ENCODE data around the gene CIPC. TPM values are rescaled to one million over a fixed set of nuclear protein-coding genes. Genes with fewer than 3 reads are reported as not detected.

The CIPC gene
- total RNA-seq, 2 donors from 2014 or later = 28.8 to 32.4 TPM

GRCh38 chr14:77120771-77121743 is 23.0 kb downstream of the CIPC start:
- DNase-seq (ENCODE audit: low spot score) = no peak

DNA sequence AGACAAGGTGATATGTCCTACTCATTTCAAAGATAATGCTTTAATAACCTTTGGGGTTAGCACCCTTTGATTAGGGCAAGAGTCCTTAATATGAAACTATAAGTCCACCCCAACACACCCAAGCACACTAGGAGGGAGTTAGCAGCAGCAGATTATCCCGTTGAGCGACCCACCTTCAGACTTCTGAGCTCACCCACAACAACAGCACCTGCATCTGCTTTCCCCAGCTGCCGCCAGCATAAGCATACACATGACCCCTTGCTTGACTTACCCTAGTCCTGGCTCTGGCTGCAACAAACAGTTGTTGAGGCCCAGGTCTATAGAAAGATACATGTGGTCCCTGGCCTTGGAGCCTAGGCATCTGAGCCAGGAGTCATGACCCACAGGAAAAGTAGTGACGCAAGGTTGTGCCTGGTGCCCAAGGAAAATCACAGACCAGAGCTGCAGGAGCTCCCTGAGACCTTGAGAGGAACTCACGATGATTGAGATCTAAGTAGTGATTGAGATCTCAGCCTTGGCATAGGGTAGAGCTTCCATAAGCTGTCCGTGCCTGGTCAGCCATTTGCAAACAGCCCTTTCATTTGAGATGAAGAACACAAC is 24.6 kb downstream of the CIPC start:
- intact Hi-C loops (cut with DNase I) = no loop called here

More at GRCh38 chr14:77120771-77121743, 23.0 kb downstream of the CIPC start:
- intact Hi-C loops (cut with DNase I) = no loop called here

DNA sequence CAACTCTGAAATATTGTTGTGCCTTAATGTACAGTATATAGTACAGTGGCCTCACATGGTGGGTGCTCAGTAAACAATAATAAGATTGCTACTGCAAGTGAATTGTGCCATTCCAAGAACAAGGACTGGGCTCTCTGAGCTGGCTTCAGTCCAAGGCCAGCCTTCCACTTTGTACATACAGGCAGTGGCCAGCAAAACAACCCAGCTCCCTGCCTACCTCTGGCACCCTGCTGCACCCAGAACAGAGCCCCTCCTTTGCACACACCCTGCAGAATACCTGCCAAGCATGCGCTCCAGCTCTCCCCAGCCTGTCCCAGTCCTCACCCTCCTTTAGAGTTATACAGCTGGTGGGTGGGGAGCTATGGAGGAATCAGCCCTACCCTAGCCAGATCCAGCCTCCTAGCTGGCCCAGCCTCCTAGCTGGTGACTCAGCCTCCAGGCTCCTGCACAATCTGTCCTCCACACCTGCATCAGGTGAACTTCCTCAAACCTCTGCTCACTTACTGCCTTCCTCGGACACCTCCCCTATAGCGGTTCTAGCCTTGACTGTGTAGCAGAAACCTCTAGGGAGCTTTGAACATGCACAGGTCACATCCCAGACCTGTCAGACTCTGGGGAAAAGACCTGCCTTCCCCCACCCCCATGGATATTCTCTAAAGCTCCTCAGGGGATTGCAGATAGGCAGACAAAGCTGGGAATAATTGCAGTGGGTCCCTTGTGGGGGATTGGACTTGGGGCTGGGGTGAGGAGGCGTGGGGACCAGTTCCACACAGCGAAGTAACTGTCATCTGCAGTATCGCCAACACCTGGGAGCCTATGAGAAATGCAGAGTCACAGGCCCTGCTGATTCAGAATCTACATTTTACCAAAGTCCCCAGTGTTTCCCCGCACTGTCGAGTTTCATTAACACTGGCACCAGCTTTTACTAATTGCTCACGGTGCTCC is 25.6 kb downstream of the CIPC start:
- intact Hi-C loops (cut with DNase I) = no loop called here
- no peak for DNase-seq (ENCODE audit: low spot score)

More for the DNA sequence above, 24.6 kb downstream of the CIPC start:
- DNase-seq (ENCODE audit: low spot score) = no peak

DNA sequence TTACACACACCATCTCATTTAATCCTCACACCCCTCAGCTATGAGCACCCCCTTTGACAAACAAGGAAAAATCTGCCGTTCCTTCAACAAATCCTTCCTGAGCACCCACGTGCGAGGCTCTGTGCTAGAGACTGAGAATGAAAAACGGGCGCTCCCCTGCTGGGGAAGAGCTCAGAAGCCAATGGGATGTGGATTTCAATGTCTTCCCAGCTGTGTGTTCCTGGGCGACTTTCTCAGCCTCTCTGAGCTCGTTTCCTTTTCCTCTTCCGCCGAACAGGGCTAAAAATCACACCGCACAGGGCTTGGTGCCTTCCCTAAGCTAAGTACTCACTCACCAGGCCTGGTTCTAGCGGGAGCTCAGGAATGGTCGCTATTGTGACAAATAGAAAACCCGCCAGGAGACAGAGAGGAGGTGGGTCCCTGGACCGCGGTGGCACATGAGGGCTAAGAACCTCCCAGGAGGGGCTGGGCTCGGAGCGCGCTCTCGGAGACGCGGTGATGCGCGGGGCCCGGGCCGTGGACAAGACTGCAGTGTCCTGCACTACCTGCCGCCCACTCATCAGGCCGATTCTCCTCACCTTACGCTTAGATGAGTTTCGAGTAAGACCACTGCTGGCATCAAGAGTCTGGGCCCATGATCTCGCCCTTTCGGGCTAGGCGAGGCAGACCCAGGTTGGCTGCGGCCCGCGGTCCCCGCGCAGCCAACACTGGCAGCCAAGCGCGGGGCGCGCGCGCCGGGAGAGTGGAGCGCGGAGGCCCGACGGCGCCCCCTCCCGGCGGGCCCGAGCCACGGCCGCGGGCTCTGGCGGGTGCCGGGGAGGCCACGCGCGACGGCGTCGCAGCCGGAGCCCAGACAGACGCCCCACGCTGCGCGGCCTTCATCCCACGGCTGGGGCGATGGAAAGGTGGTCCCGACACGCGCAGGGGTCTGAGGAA is 26.6 kb downstream of the CIPC start:
- DNase-seq (ENCODE audit: low spot score) = no peak
- intact Hi-C loops (cut with DNase I) = no loop called here

DNA sequence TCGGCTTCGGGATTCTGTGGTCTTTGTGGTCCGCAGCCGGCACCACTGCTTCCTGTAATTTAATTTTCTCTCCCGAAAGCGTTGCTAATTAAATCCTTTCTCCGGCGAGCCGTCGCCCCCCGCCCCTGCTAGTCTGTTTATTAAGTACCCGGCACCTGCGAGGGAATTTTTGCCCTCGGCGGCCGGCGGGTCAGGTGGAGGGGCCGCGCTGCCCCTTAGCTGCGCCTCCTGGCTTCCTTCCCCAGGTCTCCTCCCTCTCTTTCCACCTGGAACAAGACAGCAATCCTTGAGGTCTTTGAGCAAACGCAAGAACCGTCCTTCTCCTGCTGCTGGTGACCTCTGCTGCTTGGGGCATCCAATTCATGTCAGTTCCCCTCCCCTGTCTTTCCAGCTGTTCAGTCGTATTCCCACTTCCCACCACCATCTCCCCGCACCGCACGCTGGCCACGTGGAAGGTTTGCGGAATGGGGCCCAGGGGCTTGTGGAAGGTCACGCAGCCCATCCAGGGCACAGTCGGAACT is 27.3 kb downstream of the CIPC start:
- DNase-seq (ENCODE audit: low spot score) = no peak
- intact Hi-C loops (cut with DNase I) = no loop called here

GRCh38 chr14:77125823-77126325 is 27.8 kb downstream of the CIPC start:
- intact Hi-C loops (cut with DNase I) = no loop called here
- DNase-seq (ENCODE audit: low spot score) = no peak

GRCh38 chr14:77126461-77126990 is 28.5 kb downstream of the CIPC start:
- intact Hi-C loops (cut with DNase I) = no loop called here

DNA sequence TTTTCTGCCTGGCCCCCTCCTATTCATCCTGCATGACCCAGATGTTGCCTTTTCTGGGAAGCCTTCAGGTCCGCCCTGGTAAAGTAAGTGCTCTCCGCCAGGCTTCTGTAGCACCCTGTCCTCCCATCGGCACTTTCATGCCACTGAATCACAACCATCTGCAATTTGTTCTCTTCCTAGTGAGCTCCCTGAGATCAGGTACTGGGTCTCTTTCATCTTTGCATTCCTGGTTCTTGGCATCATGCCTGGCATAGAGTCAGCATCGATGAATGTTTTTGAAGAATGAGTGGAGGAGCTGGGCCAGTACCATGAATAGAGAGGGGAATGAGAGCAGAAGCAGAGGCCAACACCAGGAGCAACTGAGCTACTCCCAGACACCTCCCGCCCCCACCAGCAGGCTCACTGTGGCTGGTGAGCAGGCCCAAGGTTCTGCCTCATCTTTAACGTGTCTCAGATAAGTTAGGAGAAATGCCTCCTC is 30.4 kb downstream of the CIPC start:
- intact Hi-C loops (cut with DNase I) = no loop called here
- DNase-seq (ENCODE audit: low spot score) = no peak

More at GRCh38 chr14:77126461-77126990, 28.5 kb downstream of the CIPC start:
- no peak for DNase-seq (ENCODE audit: low spot score)

DNA sequence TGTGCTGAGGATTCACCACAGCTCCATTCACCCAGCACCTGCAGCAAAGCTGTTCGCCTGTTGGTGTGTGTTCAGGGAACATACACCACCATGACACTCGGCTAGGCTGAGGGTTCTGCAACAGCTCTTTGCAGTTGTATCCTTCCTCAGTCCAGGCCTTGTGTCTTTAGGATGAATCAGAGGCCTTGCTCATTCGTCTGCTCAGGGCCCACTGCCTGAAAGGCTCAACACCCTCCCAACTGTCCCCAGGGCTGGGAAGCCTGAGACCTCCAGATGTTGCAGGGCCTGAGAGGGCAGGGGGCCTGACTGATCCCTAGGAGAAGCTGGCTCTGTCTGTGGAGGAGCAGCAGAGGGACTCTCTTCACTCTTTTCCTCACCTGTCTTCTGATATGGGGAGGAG is 32.3 kb downstream of the CIPC start:
- intact Hi-C loops (cut with DNase I) = loop anchor here in 1 of 2 donors (10.0 kb wide), 1 partner anchor 424 kb away; no protein-coding TSS in a partner anchor
- DNase-seq (ENCODE audit: low spot score) = no peak

- DNase-seq (ENCODE audit: low spot score) = no peak
- intact Hi-C loops (cut with DNase I) = loop anchor here in 1 of 2 donors (10.0 kb wide), 1 partner anchor 424 kb away; no protein-coding TSS in a partner anchor
These were observed 33.1 kb downstream of the CIPC start for GRCh38 chr14:77131206-77131605.

DNA sequence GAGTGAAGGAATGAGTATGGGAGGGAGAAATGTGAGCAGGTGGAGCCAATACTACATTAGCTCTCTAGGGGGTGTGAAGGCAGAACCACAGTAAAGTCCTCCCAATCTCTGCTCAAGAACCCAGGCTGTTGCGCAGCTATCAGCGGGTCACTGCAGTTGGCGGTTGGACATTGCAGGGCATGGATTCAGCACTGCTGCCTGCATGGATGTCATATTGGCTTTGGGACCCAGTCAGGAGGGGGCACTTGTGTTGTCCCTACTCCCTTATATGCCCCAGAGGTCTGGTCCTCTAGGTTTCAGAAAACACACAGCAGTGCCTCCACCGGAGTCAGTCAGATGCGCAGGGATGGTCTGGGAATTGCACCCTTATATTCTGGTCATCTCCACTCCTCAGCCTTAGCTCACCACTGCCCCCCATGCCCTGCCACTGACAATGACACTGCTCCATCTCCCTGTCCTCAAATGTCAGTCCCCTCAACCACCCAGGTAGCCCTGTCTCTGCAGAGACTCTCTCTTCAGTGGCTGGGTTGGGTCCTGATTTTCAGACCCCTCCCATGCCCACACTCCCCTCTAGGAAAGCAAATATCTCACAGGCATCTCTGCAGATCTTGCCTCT is 33.9 kb downstream of the CIPC start:
- intact Hi-C loops (cut with DNase I) = loop anchor here in 1 of 2 donors (10.0 kb wide), 1 partner anchor 423 kb away; no protein-coding TSS in a partner anchor

GRCh38 chr14:77133720-77134338 is 35.8 kb downstream of the CIPC start:
- peak; percentile 87 for DNase-seq (ENCODE audit: low spot score)

More for the DNA sequence above, 33.9 kb downstream of the CIPC start:
- DNase-seq (ENCODE audit: low spot score) = no peak

DNA sequence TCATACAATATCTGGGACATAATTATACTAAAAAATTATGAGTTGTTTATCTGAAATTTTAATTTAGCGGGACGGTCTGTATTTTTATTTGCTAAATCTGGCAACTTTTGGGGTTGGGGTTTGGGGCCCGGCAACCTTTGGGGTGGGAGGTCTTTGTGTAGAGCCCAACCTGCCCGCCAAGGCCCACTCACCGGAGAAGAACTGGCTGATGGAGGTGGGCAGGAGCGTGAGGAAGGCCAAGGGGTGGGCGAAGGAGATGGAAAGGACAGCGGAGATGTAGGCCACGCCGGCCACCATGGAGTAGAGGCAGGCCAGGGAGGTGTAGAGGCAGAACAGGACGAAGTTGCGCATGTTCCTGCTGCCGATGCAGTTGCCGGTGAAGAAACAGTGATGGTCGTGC is 41.0 kb downstream of the CIPC start:
- peak; percentile 52 for DNase-seq (ENCODE audit: low spot score)
- intact Hi-C loops (cut with DNase I) = loop anchor here in 1 of 2 donors (10.0 kb wide), 1 partner anchor 416 kb away; no protein-coding TSS in a partner anchor

More at GRCh38 chr14:77133720-77134338, 35.8 kb downstream of the CIPC start:
- intact Hi-C loops (cut with DNase I) = loop anchor here in 1 of 2 donors (10.0 kb wide), 1 partner anchor 421 kb away; no protein-coding TSS in a partner anchor

- DNase-seq (ENCODE audit: low spot score) = peak; percentile 81
- intact Hi-C loops (cut with DNase I) = loop anchor here in 1 of 2 donors (10.0 kb wide), 1 partner anchor 415 kb away; no protein-coding TSS in a partner anchor
These were observed 41.7 kb downstream of the CIPC start for GRCh38 chr14:77139540-77140358.
